A673 (cell line): ENCODE data around the gene TLCD3B.

ENCODE experiments used
- CTCF ChIP-seq: fragments of 300-800, 200-600 bp; sonication (generic); conservative IDR thresholded peaks from 2 replicates; pipeline ENCODE4 v1.5.1; 2017; ENCODE audit warnings: low read depth, mild to moderate bottlenecking, antibody characterized with exemption, low read length, moderate library complexity, mixed read lengths
- EZH2 ChIP-seq: fragments of 200-600 bp; sonication (generic); IDR thresholded peaks from 2 replicates; pipeline ENCODE4 v1.6.1; 2017; ENCODE audit warnings: borderline replicate concordance, low read depth, mild to moderate bottlenecking, mixed read lengths, antibody characterized with exemption, low read length; ENCODE audit not compliant: poor library complexity, severe bottlenecking

- no peak for TF ChIP-seq CTCF
- TF ChIP-seq EZH2: no peak
Measured at GRCh38 chr16:30000735-30001631, 30.1 kb downstream of the TLCD3B start.
